Vagina (tissue), 2 donors: ENCODE results near the gene ALOX15B.

Experiments
- POLR2A ChIP-seq, 2 donors: fragments of 450-650 bp; IDR thresholded peaks; one replicate each; pipeline ENCODE4 v1.6.1; 2017; ENCODE audit warnings: antibody characterized with exemption in 2 of 2, mild to moderate bottlenecking in 2 of 2, moderate library complexity in 2 of 2
- TF ChIP-seq, protein P1 (sequence below), 3 experiments: fragments of 450-650 bp in 2 of 3; fragments of 200-600 bp in 1 of 3; sonication (generic) in 1 of 3; IDR thresholded peaks; one replicate each; pipeline ENCODE4 v1.5.1; 2017 to 2019; ENCODE audit warnings: antibody characterized with exemption in 3 of 3, mild to moderate bottlenecking in 2 of 3, moderate library complexity in 2 of 3

DNA sequence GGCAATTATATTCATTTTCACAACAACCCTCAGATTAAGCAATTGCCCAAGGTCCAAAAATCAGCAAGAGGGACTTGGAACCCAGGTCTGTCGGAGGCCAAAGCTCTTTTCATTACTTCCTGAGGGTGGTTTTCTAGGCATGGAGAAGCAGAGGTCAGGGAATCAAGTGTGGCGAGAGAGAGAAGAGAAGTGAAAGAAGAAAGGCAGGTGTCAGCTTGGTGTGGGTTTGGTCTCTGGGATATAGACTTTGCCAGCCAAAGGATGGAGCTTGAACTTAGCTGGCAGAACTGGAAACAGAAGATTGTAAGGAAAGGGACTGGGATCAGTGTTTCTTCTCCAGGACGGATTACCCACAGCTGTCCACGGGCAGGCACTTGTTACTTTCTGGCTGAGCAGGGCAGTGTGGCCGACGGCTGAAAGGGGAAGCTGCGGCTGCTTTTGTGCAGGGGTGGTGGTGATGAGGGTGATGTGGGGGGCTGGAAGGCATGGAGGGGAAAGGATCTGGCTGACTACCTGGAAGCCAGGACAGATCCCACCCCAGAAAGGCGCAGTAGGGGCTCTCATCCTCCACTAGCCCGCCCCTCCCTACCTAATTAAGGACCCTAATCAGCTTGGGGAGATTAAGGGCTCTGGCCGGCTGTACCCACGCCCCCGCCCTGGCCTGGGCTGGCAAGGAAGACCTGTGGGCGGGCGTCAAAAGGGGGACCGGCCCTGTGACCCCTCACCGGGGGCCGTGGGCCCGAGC, 36.7 kb upstream of the ALOX15B start, which contains the start of gene GUCY2D:
- TF ChIP-seq, protein P1, sequence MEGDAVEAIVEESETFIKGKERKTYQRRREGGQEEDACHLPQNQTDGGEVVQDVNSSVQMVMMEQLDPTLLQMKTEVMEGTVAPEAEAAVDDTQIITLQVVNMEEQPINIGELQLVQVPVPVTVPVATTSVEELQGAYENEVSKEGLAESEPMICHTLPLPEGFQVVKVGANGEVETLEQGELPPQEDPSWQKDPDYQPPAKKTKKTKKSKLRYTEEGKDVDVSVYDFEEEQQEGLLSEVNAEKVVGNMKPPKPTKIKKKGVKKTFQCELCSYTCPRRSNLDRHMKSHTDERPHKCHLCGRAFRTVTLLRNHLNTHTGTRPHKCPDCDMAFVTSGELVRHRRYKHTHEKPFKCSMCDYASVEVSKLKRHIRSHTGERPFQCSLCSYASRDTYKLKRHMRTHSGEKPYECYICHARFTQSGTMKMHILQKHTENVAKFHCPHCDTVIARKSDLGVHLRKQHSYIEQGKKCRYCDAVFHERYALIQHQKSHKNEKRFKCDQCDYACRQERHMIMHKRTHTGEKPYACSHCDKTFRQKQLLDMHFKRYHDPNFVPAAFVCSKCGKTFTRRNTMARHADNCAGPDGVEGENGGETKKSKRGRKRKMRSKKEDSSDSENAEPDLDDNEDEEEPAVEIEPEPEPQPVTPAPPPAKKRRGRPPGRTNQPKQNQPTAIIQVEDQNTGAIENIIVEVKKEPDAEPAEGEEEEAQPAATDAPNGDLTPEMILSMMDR (IDR thresholded peaks at IDR 0.05): no peak
- TF ChIP-seq POLR2A (IDR thresholded peaks at IDR 0.05): no peak
